ENCODE data around the gene CFAP99.

Gene CFAP99

GRCh38 chr4:2478229-2478628 lies 59.5 kb downstream of the CFAP99 start:
- no peak for DNase-seq

GRCh38 chr4:2480649-2481048 lies 61.9 kb downstream of the CFAP99 start:
- no peak for DNase-seq

- no peak for DNase-seq
These were observed 63.4 kb downstream of the CFAP99 start for GRCh38 chr4:2482192-2482591.

GRCh38 chr4:2482693-2483092 lies 63.9 kb downstream of the CFAP99 start:
- no peak for DNase-seq

DNA sequence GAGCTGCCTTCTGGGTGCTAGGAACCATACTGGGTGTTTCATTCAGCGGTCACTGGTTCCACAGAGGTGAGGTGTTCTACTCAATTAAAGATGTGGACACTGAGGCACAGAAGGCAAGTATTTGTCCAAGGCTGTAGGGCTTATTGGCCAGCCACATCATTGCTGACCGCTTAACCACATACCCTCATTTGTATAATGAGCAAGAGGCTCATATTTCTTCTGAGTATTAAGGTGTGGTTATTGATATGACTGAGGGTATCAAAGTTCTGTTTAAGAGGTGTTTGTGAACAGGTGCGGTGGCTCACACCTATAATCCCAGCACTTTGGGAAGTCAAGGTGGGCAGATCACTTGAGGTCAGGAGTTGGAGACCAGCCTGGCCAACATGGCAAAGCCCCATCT lies 64.5 kb downstream of the CFAP99 start:
- DNase-seq = no peak

DNA sequence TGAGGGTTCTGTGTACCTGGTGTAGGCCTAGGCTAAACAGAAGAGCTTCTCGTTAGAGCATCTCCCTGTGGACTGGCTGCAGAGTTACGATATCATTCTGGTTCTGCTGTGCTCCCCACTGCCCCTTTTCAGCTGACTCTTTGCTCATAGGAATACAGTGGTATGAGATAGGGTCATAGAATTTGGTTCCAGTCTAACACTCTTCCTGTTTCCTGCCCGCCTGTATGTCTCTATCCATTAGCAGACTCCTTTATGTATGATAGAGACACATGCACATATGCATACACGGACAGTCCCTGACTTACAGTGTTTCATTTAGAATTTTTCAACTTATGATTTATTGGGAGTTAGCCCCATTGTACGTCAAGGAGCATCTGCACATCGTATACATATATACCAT lies 65.4 kb downstream of the CFAP99 start:
- no peak for DNase-seq

DNA sequence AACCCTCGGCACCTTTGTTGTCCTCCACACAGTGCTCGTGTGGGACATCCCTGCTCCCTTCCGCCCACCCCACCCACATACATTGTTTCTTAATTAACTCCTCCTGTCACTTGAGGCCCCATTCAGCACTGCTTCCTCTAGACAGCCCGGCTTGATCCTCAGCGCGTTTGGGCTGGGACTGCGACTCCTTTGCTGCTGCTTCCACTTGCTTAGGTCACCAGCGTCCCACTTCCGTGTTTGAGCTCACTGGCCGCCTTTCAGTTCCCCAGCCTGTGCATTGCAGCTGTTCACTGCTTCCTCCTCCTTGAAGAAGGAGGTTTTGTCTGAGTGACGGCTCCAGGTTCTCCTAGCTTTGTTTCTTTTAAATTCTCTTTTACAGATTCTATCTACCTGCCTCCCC lies 66.2 kb downstream of the CFAP99 start:
- no peak for DNase-seq

- DNase-seq = no peak
These were observed 67.2 kb downstream of the CFAP99 start for GRCh38 chr4:2485956-2486355.

DNA sequence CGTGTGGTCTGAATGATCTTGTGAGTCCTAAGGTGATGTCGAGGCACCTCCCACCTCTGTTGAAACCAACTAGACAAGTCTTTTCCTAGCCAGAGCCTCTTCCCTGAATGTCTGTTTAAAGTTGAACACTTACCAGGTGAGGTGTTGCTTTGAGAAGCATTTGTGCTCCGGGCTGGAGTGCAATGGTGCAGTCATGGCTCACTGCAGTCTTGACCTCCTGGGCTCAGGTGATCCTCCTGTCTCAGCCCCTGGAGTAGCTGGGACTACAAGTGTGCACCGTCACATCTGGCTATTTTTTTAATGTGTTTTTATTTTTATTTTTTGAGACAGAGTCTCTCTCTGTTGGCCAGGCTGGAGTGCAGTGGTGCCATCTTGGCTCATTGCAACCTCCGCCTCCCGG lies 68.2 kb downstream of the CFAP99 start:
- DNase-seq = no peak

DNA sequence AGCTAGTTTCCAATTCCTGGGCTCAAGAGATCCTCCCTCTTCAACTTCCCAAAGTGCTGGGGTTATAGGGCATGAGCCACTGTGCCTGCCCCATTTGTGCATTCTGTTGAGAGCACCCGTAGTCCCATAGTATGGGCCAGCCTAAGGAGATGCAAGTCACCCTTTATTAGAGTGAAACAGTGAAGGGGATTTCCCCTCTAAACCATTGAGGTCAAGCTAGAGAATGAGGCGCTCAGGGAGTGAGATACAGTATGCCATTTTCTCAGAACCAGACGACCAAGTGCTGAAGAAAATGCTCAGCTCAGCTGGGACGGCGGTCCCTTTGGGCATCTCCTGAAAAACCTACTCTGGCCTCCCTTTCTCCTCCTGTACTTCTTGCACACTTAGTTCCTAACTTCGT lies 68.9 kb downstream of the CFAP99 start:
- no peak for DNase-seq

- no peak for DNase-seq
These were observed 70.5 kb downstream of the CFAP99 start for GRCh38 chr4:2489081-2489805.

DNA sequence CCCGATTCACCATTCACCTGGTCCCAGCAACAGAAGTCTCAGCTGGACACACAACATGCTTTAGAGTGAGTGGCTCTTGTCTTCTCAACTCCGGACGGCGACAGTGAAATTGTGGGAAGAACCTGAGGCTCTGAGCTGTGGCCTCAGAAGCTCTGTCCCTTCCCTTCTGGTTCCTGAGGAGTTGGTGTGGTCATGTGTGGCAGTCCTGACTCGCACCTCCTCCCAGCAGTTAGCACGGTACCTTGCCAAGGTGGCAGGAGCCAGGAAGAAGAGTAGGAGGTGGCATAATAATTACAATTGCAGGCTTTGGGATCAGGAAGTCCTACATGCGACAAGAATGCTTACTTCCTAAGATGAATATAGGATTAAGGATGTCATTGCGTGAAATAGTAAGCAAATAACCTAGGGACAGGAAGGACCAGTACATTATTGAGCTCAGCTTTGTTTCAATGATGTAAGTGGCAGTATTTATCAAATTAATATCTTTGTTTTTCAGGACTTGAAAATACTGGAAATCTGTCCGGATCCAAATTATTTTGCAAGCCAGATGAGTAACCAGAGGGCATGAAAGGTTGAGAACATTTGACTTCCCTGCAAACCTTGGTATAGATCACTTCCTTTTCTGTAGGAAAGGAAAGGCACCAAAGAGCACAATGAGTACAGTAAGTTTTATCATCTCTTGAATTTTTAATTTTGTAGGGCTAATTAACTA lies 71.2 kb downstream of the CFAP99 start:
- no peak for DNase-seq

GRCh38 chr4:2492970-2493369 lies 74.2 kb downstream of the CFAP99 start:
- no peak for DNase-seq

DNA sequence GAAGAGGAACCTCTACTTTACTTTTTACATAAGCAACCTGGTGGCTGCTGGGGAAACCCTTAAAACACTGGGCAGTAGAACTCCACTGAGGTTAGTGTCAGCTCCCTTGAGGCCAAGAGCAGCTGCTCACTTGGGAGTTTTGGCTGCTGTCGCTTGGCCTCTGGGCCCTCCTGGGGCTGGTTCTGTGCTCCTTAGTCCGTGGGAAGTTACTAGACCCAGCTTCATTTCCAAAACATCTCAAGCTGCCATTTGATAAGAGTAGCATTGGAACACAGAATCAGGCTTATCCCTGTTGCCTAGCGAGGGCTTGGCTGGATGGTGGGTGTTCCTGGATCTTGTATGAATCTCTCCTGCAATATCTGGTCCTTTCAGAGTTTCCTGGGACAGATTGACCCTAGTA lies 76.2 kb downstream of the CFAP99 start:
- no peak for DNase-seq

GRCh38 chr4:2497324-2497723 lies 78.6 kb downstream of the CFAP99 start:
- no peak for DNase-seq

GRCh38 chr4:2497931-2498330 lies 79.2 kb downstream of the CFAP99 start:
- no peak for DNase-seq

DNA sequence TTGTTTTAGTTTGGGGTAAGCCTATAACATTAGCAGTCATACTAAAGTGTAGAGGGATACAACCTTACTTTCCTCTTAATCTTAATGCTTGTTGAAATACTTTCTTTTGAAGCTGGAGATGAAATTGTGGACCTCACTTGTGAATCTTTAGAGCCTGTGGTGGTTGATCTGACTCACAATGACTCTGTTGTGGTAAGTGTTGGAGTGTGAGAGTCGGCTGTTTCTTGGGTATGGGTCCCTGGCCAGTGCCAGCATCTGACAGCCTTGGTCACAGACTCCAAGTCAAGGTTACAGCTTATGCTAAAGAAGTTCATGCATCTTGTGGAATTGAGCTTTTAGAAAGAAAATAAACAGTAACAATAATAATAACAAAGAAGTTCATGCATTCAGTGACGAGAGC lies 81.8 kb downstream of the CFAP99 start:
- no peak for DNase-seq

GRCh38 chr4:2501034-2501594 lies 82.4 kb downstream of the CFAP99 start:
- DNase-seq = no peak

DNA sequence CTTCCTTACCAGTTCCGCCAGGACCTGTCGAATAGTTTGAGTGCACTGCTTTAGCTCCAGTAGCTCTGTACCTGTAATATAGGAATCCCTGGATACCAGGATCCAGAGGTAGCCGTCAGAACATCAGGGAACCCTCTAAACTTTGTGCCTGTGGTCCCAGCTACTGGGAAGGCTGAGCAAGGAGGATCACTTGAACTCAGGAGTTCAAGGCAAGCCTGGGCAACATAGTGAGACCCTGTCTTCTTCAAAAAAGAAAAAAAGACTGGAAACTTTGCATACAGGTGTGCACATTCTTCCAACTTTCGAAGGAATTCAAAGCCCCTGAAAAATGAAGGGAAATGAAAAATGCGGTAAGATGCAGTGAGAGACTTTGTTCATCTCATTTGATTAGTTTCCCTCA lies 85.1 kb downstream of the CFAP99 start:
- no peak for DNase-seq

- no peak for DNase-seq
These were observed 88.5 kb downstream of the CFAP99 start for GRCh38 chr4:2507259-2507658.

DNA sequence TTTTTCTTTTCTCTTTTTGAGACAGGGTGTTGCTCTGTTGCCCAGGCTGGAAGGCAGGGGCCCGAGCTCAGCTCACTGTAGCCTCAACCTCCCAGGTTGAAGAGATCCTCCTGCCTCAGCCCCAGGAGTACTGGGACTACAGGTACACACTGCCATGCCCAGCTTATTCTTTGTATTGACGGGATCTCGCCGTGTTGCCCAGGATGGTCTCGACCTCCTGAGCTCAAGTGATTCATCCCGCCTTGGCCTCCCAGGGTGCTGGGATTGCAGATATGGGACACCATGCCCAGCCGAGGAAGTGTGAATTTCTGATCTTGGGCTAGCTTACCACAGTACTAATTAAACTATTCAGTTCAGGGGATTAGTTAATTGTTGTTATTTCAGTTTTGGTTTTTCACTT lies 89.1 kb downstream of the CFAP99 start:
- DNase-seq = no peak

DNA sequence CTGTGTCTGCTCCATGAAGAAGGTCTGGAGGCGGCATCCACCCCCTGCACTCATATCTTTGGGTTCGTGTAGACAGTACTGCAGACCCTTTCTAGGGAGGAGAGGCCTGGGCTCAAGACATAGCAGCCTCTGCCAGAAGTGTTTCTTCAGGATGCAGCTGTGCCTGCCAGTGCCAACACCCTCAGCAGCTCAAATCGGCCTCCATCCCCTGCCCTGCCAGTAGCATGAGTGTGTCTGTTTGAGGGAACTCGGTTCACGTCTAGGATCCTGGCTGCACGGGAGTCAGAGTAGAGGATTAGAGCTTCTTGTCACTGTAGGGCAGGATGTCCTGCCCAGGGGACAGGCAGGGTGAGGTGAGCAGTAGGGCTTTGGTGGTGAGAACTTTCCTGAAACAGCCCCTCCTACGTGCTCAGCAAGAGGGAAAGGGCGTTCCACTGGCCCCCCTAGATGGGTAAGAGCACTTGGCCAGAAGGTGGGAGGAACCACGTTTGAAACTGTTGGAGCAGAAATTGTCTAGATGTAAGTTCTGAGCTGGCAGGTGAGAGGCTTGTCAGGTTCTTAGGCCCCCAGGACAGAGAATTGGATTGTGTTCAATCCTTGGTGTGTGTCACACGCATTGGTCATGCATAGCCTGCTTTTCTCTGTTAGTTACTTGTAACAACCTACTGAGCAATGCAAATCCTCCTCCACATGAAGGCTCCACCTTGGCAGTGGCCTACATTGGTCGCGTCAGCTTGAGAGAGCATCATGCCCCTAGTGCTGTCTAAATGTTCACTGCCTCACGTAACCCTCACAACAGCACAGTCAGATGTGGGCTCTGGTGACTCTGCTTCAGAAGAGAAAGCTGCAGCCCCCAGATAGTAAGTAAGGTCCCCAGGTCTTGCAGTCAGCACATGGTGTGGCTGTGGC lies 91.8 kb downstream of the CFAP99 start:
- DNase-seq = no peak

GRCh38 chr4:2511645-2512131 lies 92.9 kb downstream of the CFAP99 start:
- no peak for DNase-seq
